Stimulated activated CD4-positive, alpha-beta T cell treated with anti-CD3 and anti-CD28 coated beads, TNF-alpha, amount 100 ng/mL, for 48 hours (primary cell): Measurements from ENCODE around the gene BAHD1.

Experiments used
- DNase-seq, 3 donors: peaks; one replicate each; pipeline ENCODE4 v3.0.0-alpha.2; 2020; ENCODE audit warnings: low read depth in 3 of 3

BAHD1 gene

DNA sequence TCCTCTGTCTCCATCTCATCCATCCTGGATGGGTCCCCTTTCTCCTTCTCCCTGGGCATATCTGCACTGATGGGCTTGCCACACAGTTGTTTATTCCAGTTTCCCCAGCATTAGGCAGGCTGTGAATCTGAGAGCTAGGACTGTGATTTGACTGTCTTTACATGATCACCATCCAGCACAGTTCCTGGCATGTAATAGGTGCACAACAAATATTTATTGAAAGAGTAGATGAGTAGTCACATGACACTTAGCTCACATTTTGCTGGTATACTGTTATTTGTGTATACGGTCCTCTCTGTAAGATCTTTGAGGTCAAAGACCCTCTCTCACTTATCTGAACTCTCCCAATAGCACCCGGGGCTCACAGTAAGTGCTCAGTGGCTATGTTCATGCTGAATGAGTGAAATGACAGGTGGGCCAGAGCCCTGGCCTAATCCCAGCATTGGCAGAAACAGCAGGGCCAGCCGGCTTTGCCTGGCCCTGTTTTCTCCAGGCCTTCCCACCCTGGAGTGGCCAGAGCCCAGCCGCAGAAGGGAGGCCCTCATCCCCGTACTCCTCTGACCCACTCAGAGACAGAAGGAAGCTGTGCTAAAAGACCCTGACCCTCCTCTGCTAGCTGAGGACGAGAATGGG, 16.2 kb upstream of the BAHD1 start:
- no peak for DNase-seq

DNA sequence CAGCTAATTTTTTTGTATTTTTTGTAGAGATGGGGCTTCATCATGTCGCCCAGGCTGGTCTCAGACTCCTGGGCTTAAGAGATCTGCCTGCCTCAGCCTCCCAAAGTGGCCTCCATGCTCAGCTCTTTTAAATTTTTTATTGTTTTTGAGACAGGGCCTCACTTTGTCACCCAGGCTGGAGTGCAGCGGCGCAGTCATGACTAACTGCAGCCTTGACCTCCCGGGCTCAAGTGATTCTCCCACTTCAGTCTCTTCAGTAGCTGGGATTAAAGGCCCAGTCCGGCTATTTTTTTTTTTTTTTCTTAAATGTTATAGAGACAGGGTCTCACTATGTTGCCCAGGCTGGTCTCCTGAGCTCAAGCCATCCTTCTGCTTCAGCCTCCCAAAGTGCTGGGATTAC, 15.1 kb upstream of the BAHD1 start:
- DNase-seq: no peak

DNA sequence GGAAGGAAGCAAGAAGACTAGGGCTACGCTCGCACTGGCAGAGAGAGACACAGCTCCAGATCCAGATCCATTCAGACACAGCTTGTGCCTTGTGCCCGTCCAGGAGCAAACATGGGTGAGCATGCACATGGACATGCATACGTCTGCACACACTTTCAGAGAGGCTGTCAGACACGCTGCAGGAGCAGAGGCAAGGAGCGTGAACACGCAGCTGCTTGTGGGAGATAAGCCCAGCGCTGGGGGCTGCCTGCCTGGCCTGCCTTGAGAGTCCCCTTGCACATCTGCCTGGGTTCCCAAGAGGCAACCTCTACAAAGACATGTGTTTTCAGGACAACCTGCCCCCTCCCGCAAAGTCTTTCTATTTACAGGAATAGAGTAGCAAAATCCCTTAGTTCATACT, 13.6 kb upstream of the BAHD1 start:
- no peak for DNase-seq

DNA sequence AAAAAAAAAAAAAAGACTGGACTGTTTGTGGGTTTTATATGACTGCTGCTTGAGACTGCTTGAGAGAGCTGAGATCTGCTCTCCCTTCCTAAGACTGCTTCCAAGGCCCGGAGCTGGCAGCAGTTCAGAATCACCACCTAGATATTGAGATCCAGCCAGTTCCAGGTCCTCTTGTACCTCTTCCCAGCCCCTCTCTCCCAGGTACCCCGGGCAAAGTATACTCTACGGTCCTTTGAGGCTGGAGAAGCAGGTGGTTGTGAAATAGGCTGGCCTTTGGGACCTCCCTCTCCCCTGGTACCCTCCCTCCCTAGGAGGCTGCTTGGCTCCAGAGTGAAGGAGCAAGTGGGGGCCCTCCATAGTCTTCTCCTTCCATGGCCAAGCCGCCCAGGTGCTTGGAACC, 12.6 kb upstream of the BAHD1 start:
- no peak for DNase-seq

DNA sequence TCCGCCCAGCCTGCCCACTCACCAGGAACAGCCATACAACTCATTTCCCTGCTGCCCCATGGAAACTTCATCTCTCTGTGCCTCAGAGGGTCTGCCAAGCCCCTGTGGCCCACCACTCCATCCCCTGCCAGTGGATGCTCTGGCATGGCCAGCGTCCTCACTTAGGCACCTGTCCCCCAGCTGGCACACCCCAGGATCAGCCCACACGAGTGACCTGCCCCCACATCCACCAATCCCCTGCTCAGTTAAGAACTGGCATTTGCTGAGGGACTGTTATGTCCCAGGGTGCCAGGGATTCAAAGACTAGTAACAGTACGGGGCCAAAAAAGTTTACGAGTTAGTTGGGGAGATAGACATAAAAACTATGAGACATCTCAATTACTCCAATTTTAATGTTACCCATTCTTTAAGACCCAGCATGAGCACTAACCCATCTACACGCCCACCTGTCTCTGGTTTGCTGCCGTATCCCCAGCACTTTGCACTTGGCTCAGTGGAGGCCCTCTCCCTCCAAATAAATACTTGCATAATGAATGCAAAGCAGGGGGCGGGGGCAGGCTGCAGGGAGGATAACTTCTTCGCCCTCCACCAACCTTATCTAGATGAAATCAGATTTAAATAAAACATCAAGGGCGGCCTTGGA, 11.6 kb upstream of the BAHD1 start:
- no peak for DNase-seq

DNA sequence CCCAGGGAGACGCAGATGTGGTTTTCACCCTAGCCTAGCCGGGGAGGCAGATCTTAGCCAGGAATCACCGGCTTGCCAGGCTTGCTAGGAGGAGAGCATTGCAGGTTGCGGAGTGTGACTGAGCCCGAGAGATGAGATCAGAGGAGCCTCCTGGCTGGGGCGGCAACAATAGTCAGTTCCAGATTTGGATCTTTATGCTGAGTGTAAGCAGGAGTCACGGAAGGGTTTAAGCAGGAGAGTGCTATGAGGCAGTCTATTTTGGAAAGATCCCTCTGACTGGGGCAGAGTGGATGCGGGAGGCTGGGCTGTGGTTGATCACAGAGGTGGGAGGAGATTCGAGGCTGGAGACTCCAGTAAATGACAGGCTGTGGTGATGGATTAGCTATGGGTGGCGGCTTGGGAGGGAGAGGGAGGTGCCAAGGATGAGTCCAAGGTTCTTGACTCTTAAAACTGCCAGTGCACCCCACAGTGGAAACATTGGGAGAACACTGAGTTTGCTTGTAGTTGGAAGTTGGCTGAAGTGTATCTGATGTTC, 10.4 kb upstream of the BAHD1 start:
- no peak for DNase-seq

DNA sequence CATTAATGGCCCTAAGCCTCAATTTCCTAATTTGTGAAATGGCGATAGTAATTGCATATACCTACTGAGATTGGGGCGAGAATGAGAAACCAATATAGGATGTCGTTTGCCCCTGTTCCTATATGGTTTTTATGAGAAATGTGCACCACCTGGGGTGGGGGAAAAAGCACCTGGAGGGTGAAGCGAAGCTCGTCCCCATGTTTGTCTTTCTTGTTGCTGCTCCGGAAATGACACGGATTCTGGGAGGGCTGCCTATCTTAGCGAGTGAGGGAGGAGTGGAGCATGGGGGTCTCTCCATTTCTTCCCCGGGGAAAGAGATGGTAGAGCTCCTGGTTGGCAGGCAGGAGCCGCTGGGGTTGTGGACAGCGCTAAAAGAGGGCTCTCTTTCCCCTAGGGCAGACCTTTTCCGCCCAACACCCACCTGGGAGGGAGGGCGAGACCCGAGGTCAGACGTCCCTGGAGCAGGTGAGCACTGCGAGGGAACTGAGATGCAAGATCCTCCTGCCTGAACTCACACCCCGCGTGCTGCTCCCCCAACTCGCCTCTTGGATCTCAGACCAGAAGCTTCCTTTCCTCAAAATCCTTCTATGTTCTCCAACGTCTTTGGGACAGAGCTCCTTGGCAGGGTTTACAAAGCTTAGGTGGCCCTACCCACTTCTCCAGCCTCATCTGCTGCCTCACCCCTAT, 5.6 kb upstream of the BAHD1 start:
- no peak for DNase-seq

DNA sequence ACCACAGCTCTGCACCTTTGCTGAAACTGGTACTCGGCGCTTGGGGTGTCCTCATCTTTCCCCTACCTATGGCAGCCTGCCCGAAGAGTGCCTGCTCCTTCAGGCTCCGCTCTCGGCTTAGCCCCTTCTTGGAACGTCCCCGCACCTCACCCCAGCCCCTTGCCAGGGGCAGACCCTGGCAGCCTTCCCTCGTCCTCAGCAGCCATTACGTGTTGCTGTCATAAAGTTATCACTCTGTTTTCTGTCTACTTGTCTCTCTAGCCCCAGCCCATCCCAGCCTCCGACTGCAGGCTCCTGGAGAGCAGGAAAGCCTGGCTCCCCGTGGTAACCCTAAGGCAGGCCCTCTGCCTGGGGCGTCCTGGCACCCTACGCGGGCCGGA, 5.1 kb upstream of the BAHD1 start:
- no peak for DNase-seq

DNA sequence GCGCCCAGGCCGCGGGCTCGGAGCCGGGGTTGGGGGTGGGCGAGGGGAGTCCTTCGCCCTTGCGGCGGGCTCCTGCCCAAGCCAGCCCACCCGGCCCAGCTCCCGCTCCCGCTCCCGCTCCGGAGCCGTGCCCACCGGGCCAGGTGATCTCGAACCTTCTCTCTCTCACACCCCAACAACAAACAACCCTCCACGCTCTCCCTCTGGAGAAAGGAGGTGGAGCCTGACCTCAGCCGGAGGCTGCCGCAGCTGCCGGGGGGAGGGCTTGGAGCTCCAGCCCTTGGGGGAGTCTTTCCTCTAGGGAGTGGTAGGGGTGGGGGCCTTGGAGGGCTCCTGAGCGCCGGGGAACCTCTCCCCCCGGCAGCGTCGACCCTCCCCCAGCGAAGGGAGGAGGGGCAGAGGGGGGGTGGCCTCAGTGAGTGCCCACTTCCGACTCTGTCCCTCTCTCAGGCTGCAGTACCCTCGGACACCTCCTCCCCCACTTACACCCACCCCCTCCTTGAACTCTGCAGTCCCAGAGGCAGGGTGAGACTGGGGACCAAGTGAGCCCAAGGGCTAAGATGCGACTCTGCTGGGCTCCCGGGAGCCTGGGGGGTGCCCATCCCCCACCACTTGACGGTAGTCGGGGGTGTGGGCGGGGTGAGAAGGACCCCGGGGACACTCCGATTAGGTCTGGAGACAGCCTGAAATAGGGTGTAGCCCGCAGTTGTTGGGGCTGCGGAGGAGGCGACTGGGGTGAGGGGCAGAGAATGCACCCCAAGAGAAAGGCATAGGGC, 4.4 kb upstream of the BAHD1 start:
- no peak for DNase-seq

DNA sequence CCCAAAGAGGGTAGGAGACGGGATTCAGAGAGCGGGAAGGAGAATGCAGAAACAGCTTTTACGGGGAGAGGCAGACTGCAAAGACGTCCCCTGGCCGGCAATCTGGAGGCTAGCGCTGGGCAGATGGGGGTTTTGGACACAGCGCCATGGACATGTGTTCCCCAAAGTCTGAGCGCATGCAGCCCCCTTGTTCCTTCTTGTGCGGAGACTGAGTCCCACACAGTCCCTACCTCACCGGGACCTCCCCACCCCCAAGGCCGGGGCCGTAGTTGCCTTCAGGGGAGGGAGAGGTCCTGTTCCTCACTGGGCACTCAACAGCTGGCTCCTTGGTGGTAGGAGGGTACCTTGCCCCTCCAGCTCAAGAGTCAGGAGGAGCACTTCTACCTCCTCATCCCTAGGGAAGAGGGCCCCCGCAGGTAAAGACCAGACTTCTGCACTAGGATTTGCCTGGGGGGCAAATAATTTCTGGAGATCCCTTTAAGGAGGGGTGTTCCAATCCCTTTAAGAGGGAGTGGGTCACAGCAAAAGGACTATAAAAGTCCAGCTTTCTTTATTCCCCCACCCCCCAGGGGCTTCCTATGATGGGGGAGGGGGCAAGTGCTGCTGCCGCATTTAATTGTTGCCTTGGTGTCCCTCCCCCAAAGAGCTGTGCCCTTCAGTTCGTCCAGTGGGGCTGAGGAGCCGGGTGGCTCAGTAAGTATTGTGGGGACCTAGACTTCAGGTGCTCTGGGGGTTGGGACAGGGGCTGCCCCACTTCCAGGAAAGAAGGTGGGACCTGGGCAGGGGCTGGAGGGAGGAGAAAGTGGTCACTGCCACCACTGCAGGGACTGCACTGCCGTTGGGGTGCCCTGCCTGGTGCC, 3.6 kb upstream of the BAHD1 start:
- no peak for DNase-seq

DNA sequence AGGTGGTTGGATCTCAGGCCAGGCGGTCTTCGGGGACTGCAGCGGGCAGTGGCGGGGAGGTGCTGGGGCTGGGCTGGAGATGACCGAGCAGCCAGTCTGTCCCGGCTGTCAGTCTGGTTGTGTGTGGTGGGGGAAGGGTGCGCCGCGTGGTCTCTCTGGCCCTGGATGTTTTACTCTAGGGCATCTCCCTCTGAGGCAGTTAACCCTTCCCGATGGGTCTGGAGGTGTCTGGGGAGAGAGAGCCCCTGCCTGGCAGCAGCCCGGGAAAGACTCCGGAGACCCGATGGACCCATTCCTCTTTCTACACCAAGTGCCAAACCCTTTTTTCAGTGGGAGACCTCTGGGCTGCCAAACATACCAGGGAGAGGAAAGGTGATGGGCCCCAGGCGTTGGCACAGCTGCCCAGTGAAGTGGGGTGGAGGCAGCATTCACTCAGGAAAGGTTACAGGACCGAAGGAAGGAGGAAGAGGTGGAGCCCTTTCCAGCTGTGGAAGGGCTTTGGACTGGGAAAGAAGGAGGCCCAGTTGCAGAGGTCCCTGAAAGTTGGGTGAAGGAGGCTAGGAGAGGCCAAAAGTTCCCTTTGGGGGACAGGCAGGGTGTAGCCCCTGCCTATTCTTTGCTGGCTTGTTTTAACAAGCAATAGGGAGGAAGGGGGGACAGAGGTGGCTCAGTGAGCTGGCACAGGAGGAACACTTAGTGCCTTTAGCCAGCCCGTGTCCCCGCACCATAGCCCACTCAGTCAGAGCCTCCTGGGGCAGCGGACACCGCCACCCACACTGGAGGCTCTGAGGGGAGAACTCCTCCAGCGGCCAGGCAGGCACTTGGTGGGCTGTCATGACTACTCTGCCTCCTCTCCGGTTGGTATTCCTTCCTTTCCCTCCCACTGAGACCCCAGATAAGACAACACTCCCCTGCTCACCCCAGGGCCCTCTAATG, 2.7 kb upstream of the BAHD1 start:
- DNase-seq: no peak

DNA sequence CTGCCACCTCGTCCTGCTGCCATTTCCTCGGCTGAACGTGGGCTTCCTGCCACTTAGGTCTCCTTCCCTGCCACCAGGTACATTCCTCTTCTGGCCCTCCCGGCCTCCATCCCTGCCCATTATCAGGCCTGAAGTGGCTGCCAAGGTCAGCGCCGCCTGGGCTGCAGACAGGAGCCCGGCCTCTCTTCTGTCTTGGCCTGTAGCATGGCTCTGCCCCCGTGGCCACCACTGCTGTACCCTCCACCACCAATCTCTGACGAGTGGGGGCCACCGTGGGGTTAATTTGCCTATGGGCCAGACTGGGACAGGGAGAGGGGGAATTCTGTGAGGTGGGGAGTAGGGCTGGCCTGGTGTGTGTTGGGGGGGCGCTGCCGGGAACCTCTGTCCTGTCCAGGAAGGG, 2.0 kb upstream of the BAHD1 start:
- DNase-seq: no peak

DNA sequence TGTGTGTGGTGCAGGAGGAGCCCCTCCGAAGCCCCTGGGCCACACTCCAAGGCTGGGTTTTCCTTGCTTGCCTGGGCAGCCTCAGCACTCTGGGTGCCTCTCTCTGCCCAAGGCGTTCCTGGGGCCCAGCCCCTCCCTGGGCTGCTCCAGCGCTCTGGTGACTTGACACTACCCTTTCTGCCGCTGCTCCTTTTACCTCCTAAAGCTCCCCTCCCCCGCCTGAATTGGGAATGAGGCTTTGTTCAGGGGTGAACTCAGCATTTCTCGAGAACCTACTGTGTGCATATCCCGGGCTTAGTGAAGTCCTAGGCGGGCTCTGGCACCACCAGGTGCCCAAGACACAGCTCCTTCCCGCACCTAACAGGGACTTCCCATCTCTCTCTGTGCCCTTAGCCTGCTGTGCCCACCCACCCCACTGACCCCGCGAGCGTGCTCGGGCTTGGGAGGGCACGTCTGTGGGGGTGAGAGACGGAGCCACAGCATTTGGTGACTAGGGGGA, 1.2 kb upstream of the BAHD1 start:
- no peak for DNase-seq

DNA sequence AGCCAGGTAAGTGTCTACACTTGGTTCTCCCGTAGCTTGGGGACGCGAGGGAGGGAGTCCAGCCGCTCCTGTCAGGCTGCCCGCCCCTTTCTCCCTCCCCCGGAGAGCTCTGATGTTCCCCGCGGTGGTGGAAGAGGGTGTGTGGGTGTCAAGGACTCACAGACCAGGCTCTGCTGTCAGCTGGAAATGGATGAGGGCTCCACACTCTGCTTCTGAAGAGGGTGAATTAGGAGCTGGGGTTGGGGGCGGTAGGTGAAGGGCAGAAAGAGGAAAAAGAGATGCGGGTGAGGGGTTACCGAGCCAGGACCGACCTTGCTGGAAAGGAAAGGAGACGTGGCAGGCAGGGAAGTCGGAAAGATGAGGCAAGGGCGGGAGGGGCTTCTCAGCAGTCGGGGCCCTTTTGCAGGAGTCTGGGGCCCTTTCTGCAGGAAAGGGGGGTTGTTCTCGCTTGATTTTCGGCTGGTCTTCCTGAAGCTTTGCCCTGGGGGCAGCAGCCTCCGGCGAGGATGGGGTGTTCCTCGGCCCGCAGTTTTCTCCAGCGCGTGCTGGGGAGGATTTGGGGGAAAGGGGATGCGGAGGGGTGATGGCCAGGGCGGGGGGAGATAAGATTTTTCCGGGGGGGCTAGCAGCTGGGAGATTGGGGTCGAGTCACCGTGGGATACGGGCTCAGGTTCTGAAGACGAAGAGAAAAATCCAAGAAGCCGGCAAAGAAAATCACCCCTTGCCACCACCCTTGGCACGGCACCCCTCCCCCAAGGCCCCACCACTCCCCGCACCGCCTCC, 602 bp upstream of the BAHD1 start:
- peak in 1 of 3 donors; percentile 27 for DNase-seq

DNA sequence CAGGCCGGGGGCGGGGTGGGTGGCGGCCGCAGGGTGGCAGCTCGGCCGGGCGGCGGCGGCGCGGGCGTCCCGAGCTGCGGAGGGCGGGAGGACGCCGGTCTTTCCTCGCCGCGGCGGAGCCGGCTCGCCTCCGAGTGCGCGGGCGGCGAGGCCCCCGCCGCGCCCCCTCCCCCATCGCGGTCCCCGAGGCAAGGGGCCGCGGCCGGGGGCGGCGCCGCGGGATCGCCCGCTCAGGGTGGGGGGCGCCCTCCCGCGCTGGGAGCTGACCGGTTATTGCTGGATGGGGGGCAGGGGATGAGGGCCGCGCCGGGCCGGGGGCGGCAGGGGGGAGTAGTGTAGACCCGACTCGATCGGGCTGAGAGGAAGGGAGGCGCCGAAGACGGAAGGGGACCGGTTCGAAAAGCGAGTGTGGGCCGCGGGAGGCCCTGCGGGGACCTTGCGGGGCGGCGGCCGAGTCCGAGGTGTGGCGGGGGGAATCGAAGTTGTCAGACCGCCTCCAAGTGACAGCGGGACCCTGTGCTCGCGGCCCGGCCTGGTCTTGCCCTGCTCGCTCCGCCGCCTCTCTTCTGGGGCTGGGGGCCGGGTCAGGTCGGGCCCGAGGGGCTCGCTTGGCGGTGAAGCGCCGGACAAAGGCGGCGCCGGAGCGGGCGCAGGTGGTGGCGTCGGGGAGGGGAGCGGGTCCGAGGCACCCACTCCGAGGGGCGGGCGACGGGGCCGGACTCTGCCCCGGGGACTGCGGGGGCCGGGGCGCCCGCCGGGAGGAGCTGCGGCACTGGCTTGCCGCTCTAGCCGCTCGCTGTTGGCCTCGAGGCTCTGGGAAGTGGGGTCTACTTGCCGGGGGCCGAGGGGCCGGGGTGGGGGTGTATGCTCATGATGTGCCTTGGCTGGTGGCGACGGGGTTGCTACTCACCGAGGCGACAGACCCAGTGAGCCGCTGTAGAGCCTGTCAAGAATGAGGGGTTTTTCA, 1.1 kb downstream of the BAHD1 start:
- DNase-seq: peak in 1 of 3 donors; percentile 27

DNA sequence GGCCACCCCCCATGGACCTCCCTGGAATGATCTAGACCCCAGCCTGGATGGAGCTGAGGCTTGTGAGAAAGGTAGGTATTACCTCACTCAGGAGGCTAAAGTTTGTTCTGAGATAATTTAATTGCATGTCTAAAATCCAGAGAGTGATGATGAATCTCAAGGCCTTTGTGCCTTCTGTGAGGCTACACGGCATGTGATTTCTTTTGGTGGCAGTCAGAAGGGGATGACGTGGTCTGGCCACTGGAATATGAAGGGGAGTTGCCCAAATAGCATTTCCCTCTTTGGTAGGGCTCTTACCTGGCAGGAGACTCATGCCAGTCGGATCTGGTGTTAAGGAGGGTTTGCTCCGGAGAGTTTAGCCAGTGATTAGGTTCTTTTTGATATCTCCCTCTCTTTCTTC, 2.5 kb downstream of the BAHD1 start:
- no peak for DNase-seq

DNA sequence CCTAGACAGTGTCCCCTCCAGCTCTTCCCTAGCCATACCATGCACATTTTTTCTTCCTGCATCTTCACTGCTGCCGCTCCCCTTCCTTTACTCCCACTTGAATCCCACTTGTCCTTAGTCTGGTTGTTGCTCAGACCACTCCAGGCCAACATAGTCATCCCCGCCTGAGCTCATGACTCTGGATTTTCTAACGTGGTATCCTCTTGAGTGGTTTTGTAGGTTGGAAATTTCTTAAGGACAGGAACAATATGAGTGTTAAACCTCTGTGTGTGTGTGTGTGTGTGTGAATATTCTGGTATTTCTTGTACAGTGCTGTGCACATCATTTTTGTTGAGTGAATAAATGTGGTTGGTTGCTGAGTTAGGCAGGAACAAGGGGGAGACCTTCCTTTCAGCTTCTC, 3.1 kb downstream of the BAHD1 start:
- DNase-seq: no peak

DNA sequence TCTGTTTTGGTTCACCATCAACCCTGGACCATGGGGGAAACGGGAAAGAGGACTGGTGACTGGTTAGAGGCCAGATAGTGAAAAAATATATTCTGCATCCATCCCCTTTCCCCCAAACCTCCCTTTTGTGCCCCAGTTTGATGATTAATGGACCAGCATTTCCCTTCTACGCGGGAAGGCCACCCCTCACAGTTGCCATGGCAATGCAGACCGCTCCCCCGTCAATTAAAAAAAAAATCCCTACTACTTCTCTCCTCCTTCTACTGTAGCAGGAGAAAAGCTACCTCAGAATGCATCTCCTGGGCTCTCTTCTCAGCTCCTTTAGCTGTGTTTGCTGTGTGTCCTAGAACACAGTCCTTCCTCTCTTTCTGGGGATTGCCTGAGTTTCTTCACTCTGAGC, 4.0 kb downstream of the BAHD1 start:
- DNase-seq: no peak
